Posterior vena cava (tissue), 2 donors: ENCODE results near the gene TMCO4. TPM values are rescaled to one million over a fixed set of nuclear protein-coding genes. Genes with fewer than 3 reads are reported as not detected.
"Not testable (repeated sequence)": the region's sequence is repeated elsewhere in the genome, so short reads cannot be mapped to it uniquely, and the experiment has no call there.

Experiments used
- DNase-seq: peaks from one replicate; pipeline ENCODE4 v3.0.0-alpha.2; 2020; ENCODE audit warnings: low spot score
- intact Hi-C, 2 donors: fragments of 100-400 bp; cut with DNase I; formaldehyde crosslinking; loops; one replicate each; pipeline versions ENCODE4 v1.14.1 to v1.14.2; 2022 to 2023
- long read RNA-seq, 2 donors: library from polyadenylated mRNA; unstranded; transcript quantifications; one replicate each; pipeline ENCODE4 v2.0.0, GENCODE V29; 2020 to 2021
- total RNA-seq, 2 donors: library from RNA; stranded (reverse); fragmentation: NEBNext Ultra II Directional; extraction: Animal tissue kit (Norgen Biotek cat#: 25700); gene quantifications; one replicate each; pipeline ENCODE4 v1.2.1, GENCODE V29; 2021
- donor health status: DM: yes; HTN: yes; CAD: no.
- donor health status: DM: yes; HTN: yes; CAD: no.

TMCO4 gene
- 10 to 100 TPM; 12.3 to 13.2 TPM for total RNA-seq
- long read RNA-seq, donor 1, partial matches to known transcripts, result 3 of 12 reads
- long read RNA-seq, donor 1, other reads (novel, unspliced or antisense), result 8 of 12 reads
- long read RNA-seq, donor 2, transcript TMCO4-201 (16 exons, 2,974 nt), result major isoform, 6 of 54 reads
- long read RNA-seq, donor 2, partial matches to known transcripts, result 13 of 54 reads
- long read RNA-seq, donor 2, other reads (novel, unspliced or antisense), result 35 of 54 reads

DNA sequence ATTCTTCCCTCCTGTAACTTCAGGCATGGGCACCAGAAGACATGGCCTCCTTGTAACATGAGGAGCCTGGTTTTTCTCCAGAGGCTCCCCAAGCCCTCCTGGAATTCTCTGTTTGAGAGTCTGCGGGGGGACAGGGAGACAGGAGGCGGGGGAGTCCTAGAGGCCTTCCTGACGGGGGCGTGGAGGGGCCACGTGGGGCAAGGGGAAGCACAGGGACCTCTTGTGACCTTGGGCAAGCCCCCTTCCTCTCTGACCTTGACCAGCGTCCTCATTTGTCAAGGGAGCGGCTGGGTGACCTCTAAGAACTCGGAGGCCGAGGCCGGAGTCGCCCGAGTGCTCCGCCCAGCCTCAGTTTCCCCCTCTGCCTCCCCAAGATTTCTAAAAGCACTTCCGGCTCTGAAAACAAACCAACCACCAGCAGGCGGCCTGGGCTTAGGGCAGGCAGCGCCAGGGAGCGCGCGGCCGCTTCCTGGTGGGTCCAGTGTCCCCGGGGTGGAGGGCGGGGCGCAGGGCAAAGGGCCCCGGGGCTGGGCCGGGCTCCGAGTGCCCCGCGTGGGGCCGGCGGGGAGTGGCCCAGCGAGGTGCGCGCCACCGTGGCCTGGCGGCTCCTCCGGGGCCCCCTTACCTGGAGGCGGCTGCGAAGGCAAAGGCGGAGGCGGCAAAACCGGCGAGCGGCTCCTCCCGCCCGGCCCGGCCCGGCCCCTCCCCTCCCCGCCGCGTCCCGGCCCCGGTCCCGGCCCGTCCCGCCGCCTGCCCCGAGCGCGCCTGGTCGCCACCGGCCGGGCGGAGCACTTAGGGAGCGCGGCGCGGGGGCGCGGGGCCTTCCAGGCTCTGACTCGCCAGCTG, at the start of gene TMCO4:
TSS of gene TMCO4 (minus strand) at position 687 of the 846 bp plus-strand sequence. CDS start 19,158 bp downstream, outside the sequence.
- intact Hi-C loops, result no loop called here

DNA sequence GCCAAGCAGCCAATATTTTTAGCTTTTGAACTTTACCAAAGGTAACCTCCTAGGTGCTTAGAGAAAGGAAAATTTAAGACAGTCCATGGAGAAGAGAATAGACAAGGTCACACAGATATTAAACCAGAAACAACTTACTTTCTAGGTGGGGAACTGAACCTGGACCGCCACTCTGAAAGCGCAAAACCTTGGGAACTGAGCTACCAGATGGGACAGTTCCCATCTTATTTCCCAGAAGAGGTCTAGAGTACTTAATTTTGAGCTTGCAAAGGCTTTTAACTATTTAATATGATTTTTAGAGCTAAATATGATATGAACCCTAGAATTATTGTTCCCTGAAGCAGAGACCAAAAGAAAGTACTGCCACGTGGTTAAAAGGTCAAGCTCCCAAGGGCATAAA, 49.6 kb upstream of the TMCO4 start:
- DNase-seq, intact Hi-C loops: not testable (repeated sequence)

More for the DNA sequence above, at the start of gene TMCO4:
- DNase-seq, result peak; percentile 87

DNA sequence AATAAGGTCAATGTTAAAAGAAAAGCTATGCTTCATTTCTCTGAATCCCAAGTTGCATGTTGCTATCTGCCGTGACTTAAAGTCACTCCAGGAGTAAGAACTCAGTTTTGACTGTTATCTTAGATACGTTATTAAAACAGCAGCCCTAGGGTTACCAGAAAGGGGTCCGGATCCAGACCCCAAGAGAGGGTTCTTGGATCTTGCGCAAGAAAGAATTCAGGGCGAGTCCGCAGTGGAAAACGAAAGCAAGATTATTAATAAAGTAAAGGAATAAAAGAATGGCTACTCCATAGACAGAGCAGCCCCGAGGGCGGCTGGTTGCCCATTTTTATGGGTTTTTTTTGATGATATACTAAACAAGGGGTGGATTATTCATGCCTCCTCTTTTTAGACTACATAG, 47.6 kb upstream of the TMCO4 start:
- DNase-seq, intact Hi-C loops: not testable (repeated sequence)

DNA sequence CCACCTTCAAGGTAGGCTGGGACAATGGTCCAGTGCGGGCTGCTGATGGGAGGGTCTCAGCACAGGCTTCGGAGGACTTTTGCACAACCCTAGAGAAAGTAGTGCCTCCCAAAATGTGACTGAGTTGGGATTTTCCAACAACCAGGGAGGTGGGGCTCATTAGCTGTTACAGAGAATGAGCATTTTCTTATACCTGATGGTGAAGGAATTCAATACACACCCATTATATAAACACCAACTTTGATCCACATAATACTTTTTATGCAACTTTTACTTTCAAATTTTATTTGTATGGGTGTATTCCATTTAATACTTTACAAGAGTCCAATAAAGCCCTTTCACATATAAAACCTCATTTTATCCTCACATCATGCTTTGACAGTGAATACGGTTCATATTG, 46.6 kb upstream of the TMCO4 start:
- intact Hi-C loops, result no loop called here
- DNase-seq, result no peak

DNA sequence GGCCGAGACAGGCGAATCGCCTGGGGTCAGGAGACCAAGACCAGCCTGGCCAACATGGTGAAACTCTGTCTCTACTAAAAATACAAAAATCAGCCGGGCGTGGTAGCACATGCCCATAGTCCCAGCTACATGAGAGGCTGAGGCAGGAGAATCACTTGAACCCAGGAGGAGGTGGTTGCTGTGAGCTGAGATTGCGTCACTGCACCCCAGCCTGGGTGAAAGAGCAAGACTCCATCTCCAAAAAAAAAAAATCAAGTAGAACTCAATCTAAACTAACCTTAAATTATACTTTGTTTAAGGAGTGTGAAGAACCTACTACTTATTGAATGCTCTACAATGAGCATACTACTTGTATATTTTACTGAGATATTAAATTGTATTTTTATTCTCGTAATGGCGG, 45.8 kb upstream of the TMCO4 start:
- intact Hi-C loops, result no loop called here

DNA sequence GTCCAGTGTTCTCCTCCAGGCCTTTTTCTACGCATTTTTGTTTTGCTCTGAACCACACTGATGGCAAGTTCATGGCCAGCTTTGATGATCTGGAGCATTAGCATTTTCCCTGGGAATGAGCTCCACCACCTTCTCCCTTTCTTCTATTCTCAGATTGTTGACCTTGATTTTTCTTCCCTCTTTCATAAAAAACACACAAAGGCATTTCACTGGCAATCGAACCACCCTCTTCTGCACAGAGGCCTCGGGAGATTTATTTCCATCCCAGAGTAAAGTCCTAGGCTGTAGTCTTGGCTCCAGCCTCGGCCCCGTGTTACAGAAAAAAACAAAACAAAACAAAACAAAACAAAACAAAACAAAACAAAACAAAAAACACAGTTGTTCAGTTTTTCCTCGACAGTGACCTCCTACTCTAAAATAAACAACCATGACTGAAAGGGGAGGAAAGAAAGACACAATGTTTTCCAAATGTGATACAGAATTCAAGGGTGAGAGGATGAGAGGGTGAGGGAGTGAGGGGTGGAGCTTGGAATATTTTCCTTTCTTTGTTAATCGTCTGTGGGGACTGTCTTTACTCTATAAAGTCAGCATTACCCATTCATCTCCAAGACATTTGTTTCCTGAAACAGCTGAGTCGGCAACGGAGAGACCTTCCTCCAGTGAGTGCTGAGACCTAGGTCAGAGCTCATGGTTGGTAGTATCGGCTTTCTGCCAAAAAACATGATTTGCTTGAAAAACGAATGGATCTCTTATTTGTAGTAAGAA, 45.2 kb upstream of the TMCO4 start:
- no peak for DNase-seq
- intact Hi-C loops, result no loop called here

More for the DNA sequence above, 45.8 kb upstream of the TMCO4 start:
- DNase-seq, result no peak

DNA sequence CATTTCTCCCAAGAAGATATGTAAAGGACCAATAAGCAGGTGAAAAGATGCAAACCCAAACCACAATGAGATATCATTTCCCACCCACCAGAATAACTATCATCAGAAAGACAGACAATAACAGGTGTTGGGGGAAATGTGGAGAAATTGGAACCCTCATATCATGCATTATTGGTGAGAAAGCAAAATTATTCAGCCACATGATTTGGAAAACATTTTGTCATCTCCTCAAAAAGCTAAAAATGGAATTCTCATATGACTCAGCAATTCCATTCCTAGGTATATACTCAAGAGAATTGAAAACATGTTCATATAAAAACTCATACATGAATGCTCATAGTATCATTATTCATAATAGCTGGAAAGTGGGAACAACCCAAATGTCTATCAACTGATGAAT, 40.5 kb upstream of the TMCO4 start:
- intact Hi-C loops, result no loop called here
- DNase-seq, result no peak

DNA sequence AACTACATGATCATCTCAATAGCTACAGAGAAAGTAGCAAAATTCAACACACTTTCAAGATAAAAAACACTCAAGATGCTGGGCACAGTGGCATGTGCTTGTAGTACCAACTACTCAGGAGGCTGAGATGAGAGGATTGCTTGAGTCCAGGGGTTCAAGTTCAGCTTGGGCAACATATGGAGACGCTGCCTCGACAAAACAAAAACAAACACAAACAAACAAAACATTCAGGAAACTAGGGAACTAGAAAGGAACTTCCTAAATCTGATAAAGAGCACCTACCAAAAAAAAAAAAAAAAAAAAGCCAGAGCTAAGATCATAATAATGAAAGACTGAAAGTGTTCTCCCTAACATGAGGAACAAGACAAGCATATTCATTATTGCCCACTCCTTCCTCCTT, 38.1 kb upstream of the TMCO4 start:
- DNase-seq, result peak; percentile 3
- intact Hi-C loops, result no loop called here

DNA sequence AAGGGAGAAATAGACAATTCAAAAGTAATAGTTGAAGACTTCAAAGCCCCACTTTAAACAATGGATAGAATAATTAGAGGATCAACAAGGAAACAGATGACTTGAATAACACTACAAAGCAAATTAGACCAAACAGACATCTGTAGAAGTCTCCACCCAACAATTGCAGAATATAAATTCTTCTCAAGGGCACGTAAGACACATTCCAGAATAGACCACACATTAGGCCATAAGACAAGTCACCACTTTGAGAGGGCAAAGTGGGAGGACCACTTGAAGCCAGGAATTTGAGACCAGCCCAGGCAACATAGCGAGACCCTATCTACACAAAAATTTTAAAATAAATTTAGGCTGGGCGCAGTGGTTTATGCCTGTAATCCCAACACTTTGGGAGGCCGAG, 35.9 kb upstream of the TMCO4 start:
- intact Hi-C loops, result no loop called here
- DNase-seq, result no peak

DNA sequence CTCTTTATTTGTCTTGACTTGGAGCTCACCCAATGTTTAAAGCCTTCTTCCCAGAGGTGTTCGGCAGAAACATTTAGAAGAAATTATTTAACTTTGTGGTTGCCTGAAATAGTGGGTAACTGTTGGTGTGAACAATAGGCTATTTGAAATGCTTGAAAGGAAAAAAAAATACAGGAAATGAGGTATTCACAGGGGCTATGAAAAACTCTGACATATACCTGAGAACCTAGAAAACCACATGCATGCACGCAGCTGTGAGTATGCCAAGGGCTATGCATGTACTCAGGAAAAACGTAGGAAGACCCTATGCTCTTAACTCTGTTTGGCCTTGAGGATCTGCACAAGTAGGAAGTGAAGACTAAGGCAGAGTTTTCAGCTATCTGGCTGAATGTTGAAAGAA, 31.7 kb upstream of the TMCO4 start:
- no peak for DNase-seq
- intact Hi-C loops, result no loop called here

DNA sequence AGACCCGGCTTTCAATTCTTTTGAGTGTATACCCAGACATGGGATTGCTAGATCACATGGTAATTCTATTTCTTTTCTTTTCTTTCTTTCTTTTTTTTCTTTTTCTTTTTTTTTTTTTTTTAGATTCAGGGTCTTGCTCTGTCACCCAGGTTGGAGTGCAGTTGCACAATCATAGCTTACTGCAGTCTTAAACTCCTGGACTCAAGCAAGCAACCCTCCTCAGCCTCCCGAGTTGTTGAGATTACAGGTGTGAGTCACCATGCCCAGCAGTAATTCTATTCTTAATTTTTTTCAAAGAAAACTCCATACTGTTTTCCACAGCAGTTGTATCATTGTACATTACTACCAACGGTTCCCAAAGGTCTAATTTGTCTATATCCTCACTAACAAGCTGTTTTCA, 28.8 kb upstream of the TMCO4 start:
- DNase-seq, result no peak
- intact Hi-C loops, result no loop called here

DNA sequence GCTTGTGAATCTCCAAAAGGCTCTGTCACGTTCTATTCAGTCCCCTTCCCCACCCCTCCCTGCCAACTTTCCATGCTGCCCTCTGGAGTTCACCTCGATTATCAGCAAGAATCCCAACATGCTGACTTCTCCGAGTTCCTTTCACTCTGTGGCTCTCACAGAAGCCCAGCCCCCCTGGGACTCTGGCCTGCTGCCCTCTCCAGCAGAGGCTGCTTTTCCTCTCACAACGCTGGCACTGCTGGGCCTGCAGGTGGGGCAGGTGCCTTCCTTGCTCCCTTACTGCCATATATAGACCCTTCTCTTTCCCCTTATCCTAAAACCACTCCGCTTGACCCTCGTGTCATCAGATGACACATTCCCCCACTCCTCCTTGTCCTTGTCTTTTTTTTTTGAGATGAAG, 25.6 kb upstream of the TMCO4 start:
- intact Hi-C loops, result no loop called here
- DNase-seq, result peak; percentile 42

DNA sequence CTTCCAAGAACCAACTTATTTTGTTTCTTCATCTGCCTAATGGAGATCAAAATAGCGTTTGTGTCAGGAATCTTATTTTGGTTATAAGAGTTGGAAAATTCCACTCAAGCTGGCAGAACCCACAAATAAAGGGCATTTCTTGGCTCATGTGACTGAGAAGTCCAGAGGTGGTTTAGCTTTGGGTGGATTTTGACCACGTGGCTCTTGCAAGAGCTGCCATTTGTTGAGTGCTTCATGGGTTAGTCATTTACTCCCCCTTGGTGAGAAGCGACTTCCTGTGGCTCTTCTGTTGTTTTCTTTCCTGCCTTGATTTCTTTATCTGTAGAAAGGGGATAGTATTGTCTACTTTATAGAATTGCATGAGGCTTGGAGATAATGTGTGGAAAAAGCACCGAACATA, 24.8 kb upstream of the TMCO4 start:
- intact Hi-C loops, result no loop called here
- no peak for DNase-seq

DNA sequence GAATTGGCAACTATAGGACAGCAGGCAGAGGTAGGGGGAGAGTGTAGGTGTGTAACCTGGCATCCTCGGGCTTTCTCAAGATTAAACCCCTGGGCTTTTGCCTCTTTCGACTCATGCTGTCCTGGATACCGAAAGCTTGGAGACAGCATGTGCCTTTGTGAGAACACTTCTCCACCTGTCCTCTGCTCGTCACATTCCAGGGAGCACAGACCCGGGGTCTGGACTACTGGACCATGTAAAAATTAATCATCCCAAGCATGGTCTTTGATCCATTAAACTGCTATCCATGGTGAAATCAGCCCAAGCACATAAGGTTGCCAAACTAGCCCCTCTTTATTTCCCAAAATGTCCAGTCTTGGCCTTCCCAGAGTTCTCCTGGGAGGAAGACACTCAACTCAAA, 24.3 kb upstream of the TMCO4 start:
- intact Hi-C loops, result no loop called here
- peak; percentile 26 for DNase-seq

DNA sequence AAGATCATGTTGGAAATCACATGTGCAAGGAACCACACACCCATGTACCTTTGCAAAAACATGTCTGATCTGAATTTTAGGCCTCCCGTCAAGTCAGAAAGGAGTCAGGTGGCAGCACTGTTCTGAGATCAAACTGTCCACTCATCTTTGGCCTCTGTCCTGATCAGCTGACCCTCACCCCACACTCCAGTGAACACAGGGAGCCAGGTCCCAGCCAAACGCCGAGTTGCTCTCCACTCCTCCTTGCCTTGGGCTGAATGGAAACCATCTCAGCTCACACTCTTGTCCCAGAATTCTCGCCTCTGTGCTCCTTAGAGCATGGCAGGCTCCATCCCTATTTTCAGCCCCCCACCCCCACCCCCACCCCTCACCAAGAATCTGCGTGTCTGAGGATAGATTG, 20.0 kb upstream of the TMCO4 start:
- intact Hi-C loops, result no loop called here

DNA sequence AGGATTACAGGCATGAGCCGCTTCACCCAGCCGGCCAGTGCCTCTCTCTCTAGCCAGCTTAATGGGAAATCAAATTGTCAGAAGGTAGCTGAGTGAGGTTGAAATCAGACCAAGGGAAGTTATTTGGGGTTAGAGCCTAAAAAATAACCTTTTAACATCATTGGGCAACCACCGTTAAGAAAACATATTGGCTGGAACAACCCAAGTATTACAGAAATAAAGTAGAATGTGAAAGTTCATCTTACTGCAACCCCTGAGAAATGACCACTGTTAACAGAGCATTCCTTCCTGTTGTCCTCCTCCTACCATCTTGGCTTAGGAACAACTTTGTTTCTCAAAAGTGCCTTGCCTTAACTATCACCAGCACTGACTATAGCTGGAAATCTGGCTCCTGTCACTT, 18.6 kb upstream of the TMCO4 start:
- intact Hi-C loops, result no loop called here
- DNase-seq, result no peak

More for the DNA sequence above, 20.0 kb upstream of the TMCO4 start:
- DNase-seq, result peak; percentile 59

DNA sequence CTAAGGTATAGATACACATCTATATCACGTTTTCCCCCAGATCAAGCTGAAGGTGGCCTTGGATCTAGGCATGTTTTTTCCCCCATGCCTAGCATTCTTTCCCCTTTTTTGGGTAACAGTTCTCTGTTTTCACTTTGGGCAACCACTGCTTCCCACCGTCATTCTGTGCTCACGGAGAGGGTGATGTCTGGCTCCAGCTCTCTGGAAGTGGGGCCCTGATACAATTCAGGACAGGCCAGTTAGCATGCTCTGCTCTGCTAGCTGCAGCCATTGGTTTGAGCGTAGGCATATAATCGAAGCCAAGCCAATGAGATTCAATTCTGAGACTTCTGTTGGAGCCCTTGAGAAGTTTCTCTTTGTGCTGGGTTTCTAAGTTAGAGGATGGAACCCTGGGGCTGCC, 17.4 kb upstream of the TMCO4 start:
- intact Hi-C loops, result no loop called here
- DNase-seq, result peak; percentile 10

DNA sequence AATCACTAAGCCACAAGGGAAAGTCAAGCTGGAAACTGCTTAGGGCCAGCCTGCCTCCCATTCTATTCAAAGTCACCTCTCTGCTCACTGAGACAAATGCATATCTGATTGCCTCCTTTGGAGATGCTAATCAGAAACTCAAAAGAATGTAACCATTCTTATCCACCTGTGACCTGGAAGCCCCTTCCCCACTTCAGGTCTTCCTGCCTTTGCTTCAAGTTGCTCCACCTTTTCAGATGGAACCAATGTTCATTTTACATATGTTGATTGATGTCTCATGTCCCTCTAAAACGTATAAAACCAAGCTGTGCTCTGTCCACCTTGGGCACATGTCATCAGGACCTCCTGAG, 17.0 kb upstream of the TMCO4 start:
- intact Hi-C loops, DNase-seq: not testable (repeated sequence)

DNA sequence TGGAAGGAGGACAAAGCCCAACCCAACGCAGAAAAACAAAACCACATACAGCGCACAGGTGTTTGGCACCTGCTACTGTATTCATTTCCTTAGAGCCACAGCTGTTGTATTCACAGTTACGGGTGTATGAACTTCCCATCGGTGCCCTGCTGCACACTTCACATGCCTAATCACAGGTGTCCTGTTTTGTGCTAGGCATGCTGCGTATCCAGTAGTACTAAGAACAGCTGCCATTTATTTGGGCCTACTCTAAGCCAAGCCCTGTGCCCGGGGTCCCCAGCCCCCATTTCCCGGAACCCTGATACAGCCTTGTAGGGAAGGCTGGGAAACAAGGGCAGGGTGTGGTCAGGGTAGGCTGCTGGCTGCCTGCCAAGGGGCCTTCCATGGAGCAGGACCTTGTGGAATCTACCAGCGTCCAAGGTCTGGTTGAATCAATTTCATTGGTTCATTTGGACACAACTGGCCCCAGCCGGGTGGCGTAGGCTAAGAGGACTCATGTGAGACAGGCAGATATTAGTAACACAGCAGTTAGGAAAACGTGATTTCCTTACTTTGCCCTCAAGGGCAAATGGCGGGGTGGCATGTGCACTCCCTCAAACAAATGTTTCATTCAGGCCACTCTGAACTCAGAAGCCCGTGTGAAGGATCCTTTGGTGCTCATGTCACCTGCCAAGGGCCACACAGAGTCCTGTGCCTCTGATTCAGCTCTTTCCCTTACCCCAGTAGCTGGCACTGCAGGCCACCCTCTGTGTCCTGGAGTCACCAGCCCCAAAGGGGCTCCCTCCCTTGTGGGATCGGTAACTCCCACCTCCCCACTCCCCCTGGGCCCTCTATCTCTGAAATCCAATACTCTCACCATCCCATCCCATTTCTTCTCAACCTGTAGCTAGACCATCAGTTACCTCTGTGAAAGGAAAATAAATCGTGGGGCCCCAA, 16.4 kb upstream of the TMCO4 start:
- peak; percentile 53 for DNase-seq
- intact Hi-C loops, result no loop called here
